A673 (cell line): Measurements from ENCODE around the gene NCAPH2.

Experiments used
- EZH2 ChIP-seq: fragments of 200-600 bp; sonication (generic); IDR thresholded peaks from 2 replicates; pipeline ENCODE4 v1.6.1; 2017; ENCODE audit warnings: borderline replicate concordance, low read depth, mild to moderate bottlenecking, mixed read lengths, antibody characterized with exemption, low read length; ENCODE audit not compliant: poor library complexity, severe bottlenecking
- TF ChIP-seq, protein P1 (sequence below): fragments of 300-800, 200-600 bp; sonication (generic); conservative IDR thresholded peaks from 2 replicates; pipeline ENCODE4 v1.5.1; 2017; ENCODE audit warnings: low read depth, mild to moderate bottlenecking, antibody characterized with exemption, low read length, moderate library complexity, mixed read lengths

DNA sequence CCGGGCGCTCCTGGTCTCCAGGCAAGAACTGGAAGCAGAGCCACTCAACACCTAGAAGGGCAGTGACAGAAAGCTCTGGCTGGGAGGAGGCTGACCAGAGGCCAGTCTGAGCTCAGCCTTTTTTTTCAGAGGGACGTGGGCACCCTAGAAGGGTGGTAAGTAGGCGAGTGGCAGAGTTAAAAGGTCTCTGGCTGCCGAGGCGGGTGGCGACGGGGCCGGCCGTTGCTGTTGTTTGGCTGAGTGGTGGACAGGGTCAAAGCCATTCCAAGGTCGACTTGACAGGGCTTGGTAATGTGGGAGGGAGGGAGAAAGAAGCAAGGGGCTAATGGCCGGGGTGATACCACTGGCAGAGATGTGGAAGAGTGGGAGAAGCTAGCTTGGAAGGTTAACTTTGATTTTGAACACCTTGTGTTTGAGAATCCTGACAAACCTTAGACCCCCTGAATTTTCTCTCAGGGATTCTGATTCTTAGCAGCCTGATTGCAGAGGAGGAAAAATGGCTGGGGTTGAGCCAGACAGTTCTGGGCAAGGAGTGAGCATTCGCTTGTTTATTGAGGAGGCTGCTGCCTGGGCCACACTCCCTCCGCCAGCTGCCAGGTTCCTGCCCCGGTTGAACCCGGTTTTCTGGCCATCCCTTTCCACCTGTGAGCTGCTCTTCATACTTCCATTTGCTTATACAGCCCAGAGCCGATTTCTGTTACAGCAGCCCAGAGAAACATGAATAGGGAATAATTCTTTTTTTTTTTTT, 55.6 kb downstream of the NCAPH2 start:
- TF ChIP-seq, protein P1, sequence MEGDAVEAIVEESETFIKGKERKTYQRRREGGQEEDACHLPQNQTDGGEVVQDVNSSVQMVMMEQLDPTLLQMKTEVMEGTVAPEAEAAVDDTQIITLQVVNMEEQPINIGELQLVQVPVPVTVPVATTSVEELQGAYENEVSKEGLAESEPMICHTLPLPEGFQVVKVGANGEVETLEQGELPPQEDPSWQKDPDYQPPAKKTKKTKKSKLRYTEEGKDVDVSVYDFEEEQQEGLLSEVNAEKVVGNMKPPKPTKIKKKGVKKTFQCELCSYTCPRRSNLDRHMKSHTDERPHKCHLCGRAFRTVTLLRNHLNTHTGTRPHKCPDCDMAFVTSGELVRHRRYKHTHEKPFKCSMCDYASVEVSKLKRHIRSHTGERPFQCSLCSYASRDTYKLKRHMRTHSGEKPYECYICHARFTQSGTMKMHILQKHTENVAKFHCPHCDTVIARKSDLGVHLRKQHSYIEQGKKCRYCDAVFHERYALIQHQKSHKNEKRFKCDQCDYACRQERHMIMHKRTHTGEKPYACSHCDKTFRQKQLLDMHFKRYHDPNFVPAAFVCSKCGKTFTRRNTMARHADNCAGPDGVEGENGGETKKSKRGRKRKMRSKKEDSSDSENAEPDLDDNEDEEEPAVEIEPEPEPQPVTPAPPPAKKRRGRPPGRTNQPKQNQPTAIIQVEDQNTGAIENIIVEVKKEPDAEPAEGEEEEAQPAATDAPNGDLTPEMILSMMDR: no peak
- no peak for TF ChIP-seq EZH2
